ENCODE data around the gene FRMD6. TPM values are rescaled to one million over a fixed set of nuclear protein-coding genes. Genes with fewer than 3 reads are reported as not detected.

FRMD6 gene
- total RNA-seq, 1 experiment from 2014 or later: 11.4 TPM

DNA sequence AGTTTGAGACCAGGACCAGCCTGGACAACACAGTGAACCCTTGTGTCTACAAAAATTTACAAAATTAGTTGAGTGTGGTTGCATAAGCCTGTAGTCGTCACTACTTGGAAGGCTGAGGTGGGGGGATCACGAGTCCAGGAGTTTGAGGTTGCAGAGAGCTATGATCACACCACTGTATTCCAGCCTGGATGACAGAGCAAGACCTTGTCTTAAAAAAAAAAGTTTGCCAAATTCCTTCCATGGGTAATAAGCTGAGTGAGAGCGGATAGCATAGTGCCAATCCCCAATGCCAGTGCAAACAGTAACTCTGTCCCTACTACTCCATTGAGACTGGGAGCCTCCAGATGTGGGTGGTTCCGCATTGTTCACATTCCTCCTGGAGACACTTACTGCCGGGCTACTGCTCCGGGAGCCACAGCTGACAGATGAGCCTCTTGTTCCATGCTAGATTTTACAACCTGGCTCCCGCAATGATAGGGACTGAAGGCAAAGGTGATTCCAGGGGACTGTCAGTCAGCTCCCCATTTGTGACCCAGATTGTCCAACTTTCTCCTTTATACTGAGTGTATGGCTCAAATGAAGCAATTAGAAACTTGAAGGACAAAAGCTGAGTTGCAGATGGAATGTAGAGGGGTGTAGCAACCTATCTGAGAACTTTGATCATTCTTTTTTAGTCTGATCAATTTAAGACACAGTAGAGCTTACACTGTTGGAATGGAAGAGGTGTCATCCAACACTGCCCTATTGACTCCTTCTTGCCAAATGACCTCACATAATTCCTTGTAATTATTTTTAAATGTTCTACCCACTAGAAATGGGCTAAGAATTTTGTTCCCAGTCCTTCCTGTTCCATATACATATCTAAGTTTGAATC, 13.4 kb upstream of the FRMD6 start:
- Histone ChIP-seq H3K4me1 (ENCODE audit: control insufficient read depth in 1 of 2, insufficient read depth in 2 of 2, low read length in 2 of 2) (peaks cover 2 to 15% of the 10 kb centered on the region in 2 experiments; a peak in 2 of 4 replicates), H3K4me3 (replicated peaks in 1 of 2; ENCODE audit: low read depth in 1 of 2, low read length in 2 of 2) (no peak overlapping the region), H3K4me2 (ENCODE audit: low read length) (peak overlapping the region; percentile 42), H3K9ac (ENCODE audit: low read length) (no peak overlapping the region), H3K27me3 (ENCODE audit: insufficient read depth, low read length) (no peaks in the 10 kb centered on the region), H3K27ac (ENCODE audit: low read depth, low read length) (no peak overlapping the region), H3K79me2 (ENCODE audit: insufficient read depth, low read length) (no peaks in the 10 kb centered on the region), H4K20me1 (ENCODE audit: insufficient read depth) (no peaks in the 10 kb centered on the region), H3K9me3 (ENCODE audit: control insufficient read depth in 1 of 2, insufficient read depth in 1 of 2, low read depth in 1 of 2, low read length in 2 of 2) (no peaks in the 10 kb centered on the region), H2AFZ (ENCODE audit: low read depth, low read length, poor library complexity, severe bottlenecking) (no peak overlapping the region), H3K36me3 (ENCODE audit: control insufficient read depth in 1 of 2, insufficient read depth in 2 of 2, low read length in 2 of 2) (no peaks in the 10 kb centered on the region), H3K9me2 (ENCODE audit: insufficient read depth) (no peaks in the 10 kb centered on the region)
- POLR2A ChIA-PET: no interaction called here
- TF ChIP-seq FOSL1 (IDR thresholded peaks at IDR 0.05; ENCODE audit: low read depth) (no peak), CBX3 (IDR thresholded peaks at IDR 0.05; ENCODE audit: low read depth) (no peak), SIN3A (IDR thresholded peaks at IDR 0.05; ENCODE audit: low read depth) (no peak), REST (IDR thresholded peaks at IDR 0.05; ENCODE audit: low read depth) (no peak), POLR2AphosphoS5 (IDR thresholded peaks at IDR 0.05; ENCODE audit: low read depth, low read length) (no peak), ZFX (IDR thresholded peaks at IDR 0.05) (no peak), ELF1 (IDR thresholded peaks at IDR 0.05; ENCODE audit: borderline replicate concordance, low read depth) (peak; percentile 23; the same call in 1 of the 2 replicates)
- CTCF ChIA-PET: no interaction called here
- BruUV-seq (replicated peaks): no TSS peak
- RAD21 ChIA-PET (ENCODE audit: low non-redundant PET in 1 of 2, low total read pairs in 2 of 2, uncharacterized antibody in 2 of 2, unreplicated experiment in 2 of 2): no interaction called here
- ATAC-seq: peak; percentile 90
- DNase-seq (ENCODE audit: low read depth, low spot score): no peak
- intact Hi-C loops (cut with micrococcal nuclease): no loop called here

Data from HCT116 (cell line).